ENCODE results near the gene PLTP.

- TF ChIP-seq CTCF (IDR thresholded peaks at IDR 0.05; ENCODE audit: borderline replicate concordance, extremely low read depth, low read length, poor library complexity, severe bottlenecking) (no peak), EZH2 (IDR thresholded peaks at IDR 0.05; ENCODE audit: borderline replicate concordance, low read depth, low read length, severe bottlenecking) (no peak)
Measured at GRCh38 chr20:45860560-45861220, 51.3 kb downstream of the PLTP start.

Measured in DND-41 (cell line).